Measurements from ENCODE around the gene CDHR2. TPM values are rescaled to one million over a fixed set of nuclear protein-coding genes. Genes with fewer than 3 reads are reported as not detected.

Gene CDHR2
- total RNA-seq, 1 experiment from 2014 or later: 0.63 TPM

DNA sequence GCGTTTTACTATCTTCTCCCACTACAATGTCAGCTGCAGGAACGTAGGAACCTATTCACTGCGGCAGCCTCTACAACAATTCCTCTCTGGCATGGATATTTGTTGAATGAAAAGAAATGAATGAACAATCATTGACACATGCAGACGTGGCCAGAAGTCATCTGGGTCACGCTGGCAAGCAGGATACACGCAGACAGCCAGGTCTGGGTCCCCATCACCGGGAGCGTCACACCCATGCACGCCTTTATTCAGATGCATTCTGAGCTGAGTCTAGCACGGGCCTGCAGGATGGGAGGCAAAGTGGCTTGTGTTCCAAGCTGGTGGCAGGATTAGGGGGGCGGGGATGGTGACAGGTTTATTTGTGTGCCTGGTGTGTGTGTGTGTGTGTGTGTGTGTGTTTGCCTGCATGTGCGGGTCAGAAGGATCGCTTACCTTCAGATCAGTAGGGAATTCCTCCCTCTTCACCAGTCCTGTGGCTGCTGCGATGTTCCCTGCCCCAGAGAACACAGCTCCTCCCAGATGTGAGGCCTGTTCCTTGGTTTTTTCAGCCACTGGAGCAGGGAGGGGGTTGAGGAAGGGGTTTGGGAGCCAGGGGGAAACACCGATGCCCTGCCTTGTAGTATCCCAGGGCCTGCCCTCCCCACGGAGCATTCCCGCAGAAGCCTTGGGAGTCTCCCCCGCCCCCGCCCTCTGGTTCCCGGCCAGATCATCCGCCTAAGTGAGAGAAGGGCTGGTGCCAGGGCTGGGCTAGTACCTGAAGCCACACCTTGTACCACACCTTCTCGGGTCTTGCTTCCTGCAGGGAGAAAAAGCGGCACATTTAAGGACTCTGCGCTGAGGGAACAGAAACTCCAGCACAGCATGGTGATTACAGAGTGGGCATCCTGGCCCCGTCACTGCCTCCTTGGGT lies 77.1 kb downstream of the CDHR2 start (continued):
- TF ChIP-seq GRHL2 (CRISPR knock-in tag; IDR thresholded peaks at IDR 0.05; ENCODE audit: insufficient replicate concordance, severe bottlenecking): no peak
- TF ChIP-seq, protein P1, sequence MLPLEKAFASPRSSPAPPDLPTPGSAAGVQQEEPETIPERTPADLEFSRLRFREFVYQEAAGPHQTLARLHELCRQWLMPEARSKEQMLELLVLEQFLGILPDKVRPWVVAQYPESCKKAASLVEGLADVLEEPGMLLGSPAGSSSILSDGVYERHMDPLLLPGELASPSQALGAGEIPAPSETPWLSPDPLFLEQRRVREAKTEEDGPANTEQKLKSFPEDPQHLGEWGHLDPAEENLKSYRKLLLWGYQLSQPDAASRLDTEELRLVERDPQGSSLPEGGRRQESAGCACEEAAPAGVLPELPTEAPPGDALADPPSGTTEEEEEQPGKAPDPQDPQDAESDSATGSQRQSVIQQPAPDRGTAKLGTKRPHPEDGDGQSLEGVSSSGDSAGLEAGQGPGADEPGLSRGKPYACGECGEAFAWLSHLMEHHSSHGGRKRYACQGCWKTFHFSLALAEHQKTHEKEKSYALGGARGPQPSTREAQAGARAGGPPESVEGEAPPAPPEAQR (CRISPR knock-in tag; IDR thresholded peaks at IDR 0.05): no peak
- TF ChIP-seq, protein P2, sequence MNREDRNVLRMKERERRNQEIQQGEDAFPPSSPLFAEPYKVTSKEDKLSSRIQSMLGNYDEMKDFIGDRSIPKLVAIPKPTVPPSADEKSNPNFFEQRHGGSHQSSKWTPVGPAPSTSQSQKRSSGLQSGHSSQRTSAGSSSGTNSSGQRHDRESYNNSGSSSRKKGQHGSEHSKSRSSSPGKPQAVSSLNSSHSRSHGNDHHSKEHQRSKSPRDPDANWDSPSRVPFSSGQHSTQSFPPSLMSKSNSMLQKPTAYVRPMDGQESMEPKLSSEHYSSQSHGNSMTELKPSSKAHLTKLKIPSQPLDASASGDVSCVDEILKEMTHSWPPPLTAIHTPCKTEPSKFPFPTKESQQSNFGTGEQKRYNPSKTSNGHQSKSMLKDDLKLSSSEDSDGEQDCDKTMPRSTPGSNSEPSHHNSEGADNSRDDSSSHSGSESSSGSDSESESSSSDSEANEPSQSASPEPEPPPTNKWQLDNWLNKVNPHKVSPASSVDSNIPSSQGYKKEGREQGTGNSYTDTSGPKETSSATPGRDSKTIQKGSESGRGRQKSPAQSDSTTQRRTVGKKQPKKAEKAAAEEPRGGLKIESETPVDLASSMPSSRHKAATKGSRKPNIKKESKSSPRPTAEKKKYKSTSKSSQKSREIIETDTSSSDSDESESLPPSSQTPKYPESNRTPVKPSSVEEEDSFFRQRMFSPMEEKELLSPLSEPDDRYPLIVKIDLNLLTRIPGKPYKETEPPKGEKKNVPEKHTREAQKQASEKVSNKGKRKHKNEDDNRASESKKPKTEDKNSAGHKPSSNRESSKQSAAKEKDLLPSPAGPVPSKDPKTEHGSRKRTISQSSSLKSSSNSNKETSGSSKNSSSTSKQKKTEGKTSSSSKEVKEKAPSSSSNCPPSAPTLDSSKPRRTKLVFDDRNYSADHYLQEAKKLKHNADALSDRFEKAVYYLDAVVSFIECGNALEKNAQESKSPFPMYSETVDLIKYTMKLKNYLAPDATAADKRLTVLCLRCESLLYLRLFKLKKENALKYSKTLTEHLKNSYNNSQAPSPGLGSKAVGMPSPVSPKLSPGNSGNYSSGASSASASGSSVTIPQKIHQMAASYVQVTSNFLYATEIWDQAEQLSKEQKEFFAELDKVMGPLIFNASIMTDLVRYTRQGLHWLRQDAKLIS (CRISPR knock-in tag; IDR thresholded peaks at IDR 0.05; ENCODE audit: borderline replicate concordance): no peak

DNA sequence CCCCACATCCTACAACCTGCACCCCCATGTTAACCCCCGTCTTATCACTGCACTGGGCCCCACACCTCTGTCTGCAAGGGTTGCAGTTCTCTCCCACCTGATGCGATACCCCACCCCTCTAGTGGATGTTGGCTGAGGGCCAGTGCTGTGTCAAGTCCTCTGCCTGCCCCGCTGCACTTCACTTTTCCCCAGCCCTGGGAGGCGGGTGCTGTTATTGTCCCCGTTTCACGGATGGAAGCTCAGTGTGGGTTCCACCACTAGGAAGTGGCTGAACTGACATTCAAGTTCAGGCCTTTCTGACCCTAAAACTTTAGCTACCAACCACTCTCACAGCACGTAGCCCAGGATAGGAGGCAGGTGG lies 77.7 kb downstream of the CDHR2 start:
- Mint-ChIP-seq H3K4me3 (no peak overlapping the region), H3K27me3 (ENCODE audit: low read depth) (peaks cover 43% of the 10 kb centered on the region), H3K36me3 (no peaks in the 10 kb centered on the region), H3K27ac (no peak overlapping the region), H3K4me1 (peaks cover 26% of the 10 kb centered on the region), H3K9me3 (no peaks in the 10 kb centered on the region)
- ChIA-PET CTCF (interaction anchor here (0.9 kb wide), 1 partner anchor 34 kb away, joined by 3 read pairs; no protein-coding TSS in a partner anchor), POLR2A (interaction anchor here (0.7 kb wide), 1 partner anchor 845 kb away, joined by 4 read pairs; no protein-coding TSS in a partner anchor)
- TF ChIP-seq ZBTB21 (CRISPR knock-in tag; IDR thresholded peaks at IDR 0.05; ENCODE audit: borderline replicate concordance): no peak
- TF ChIP-seq, protein P3, sequence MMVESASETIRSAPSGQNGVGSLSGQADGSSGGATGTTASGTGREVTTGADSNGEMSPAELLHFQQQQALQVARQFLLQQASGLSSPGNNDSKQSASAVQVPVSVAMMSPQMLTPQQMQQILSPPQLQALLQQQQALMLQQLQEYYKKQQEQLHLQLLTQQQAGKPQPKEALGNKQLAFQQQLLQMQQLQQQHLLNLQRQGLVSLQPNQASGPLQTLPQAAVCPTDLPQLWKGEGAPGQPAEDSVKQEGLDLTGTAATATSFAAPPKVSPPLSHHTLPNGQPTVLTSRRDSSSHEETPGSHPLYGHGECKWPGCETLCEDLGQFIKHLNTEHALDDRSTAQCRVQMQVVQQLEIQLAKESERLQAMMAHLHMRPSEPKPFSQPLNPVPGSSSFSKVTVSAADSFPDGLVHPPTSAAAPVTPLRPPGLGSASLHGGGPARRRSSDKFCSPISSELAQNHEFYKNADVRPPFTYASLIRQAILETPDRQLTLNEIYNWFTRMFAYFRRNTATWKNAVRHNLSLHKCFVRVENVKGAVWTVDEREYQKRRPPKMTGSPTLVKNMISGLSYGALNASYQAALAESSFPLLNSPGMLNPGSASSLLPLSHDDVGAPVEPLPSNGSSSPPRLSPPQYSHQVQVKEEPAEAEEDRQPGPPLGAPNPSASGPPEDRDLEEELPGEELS (CRISPR knock-in tag; IDR thresholded peaks at IDR 0.05): no peak
- TF ChIP-seq ETV6 (CRISPR knock-in tag; IDR thresholded peaks at IDR 0.05): no peak
- TF ChIP-seq HMGA2 (CRISPR knock-in tag; IDR thresholded peaks at IDR 0.05): no peak
- TF ChIP-seq, protein P4, sequence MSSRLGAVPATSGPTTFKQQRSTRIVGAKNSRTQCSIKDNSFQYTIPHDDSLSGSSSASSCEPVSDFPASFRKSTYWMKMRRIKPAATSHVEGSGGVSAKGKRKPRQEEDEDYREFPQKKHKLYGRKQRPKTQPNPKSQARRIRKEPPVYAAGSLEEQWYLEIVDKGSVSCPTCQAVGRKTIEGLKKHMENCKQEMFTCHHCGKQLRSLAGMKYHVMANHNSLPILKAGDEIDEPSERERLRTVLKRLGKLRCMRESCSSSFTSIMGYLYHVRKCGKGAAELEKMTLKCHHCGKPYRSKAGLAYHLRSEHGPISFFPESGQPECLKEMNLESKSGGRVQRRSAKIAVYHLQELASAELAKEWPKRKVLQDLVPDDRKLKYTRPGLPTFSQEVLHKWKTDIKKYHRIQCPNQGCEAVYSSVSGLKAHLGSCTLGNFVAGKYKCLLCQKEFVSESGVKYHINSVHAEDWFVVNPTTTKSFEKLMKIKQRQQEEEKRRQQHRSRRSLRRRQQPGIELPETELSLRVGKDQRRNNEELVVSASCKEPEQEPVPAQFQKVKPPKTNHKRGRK (CRISPR knock-in tag; IDR thresholded peaks at IDR 0.05; ENCODE audit: borderline replicate concordance): no peak
- DNase-seq (ENCODE audit: low spot score): no peak
- no peak for ATAC-seq

DNA sequence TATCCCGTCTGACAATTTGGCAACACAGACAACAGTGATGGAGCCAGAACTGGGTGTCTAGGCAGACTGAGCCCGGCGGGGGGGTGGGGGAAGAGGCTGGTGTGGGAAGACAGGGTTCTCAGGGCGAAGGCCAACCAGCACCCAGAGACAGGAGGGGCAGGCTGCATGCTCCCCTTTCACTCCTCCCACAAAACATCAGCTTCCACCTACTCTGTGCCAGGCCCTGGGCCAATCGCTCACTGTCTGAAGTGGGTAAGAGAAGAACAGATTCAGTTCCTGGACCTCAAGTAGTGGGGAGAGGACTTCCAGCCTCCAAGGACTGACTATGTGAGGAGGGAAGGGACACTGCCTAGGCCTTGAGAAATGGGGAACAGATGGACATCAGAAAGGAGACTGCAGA lies 78.4 kb downstream of the CDHR2 start:
- ChIA-PET POLR2A (no interaction called here), CTCF (no interaction called here)
- H3K36me3 Mint-ChIP-seq: no peaks in the 10 kb centered on the region
- peaks cover 26% of the 10 kb centered on the region for H3K4me1 Mint-ChIP-seq
- H3K27ac Mint-ChIP-seq: no peak overlapping the region
- no peaks in the 10 kb centered on the region for H3K9me3 Mint-ChIP-seq
- peaks cover 46% of the 10 kb centered on the region for H3K27me3 Mint-ChIP-seq (ENCODE audit: low read depth)
- no peak for DNase-seq (ENCODE audit: low spot score)
- ATAC-seq: no peak
- no peak overlapping the region for H3K4me3 Mint-ChIP-seq
- TF ChIP-seq SP1 (CRISPR knock-in tag; conservative IDR thresholded peaks at IDR 0.05) (no peak), ZNF219 (CRISPR knock-in tag; IDR thresholded peaks at IDR 0.05; ENCODE audit: borderline replicate concordance) (no peak)
- TF ChIP-seq, protein P5, sequence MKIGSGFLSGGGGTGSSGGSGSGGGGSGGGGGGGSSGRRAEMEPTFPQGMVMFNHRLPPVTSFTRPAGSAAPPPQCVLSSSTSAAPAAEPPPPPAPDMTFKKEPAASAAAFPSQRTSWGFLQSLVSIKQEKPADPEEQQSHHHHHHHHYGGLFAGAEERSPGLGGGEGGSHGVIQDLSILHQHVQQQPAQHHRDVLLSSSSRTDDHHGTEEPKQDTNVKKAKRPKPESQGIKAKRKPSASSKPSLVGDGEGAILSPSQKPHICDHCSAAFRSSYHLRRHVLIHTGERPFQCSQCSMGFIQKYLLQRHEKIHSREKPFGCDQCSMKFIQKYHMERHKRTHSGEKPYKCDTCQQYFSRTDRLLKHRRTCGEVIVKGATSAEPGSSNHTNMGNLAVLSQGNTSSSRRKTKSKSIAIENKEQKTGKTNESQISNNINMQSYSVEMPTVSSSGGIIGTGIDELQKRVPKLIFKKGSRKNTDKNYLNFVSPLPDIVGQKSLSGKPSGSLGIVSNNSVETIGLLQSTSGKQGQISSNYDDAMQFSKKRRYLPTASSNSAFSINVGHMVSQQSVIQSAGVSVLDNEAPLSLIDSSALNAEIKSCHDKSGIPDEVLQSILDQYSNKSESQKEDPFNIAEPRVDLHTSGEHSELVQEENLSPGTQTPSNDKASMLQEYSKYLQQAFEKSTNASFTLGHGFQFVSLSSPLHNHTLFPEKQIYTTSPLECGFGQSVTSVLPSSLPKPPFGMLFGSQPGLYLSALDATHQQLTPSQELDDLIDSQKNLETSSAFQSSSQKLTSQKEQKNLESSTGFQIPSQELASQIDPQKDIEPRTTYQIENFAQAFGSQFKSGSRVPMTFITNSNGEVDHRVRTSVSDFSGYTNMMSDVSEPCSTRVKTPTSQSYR (CRISPR knock-in tag; IDR thresholded peaks at IDR 0.05): no peak
- TF ChIP-seq, protein P6, sequence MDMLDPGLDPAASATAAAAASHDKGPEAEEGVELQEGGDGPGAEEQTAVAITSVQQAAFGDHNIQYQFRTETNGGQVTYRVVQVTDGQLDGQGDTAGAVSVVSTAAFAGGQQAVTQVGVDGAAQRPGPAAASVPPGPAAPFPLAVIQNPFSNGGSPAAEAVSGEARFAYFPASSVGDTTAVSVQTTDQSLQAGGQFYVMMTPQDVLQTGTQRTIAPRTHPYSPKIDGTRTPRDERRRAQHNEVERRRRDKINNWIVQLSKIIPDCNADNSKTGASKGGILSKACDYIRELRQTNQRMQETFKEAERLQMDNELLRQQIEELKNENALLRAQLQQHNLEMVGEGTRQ (CRISPR knock-in tag; IDR thresholded peaks at IDR 0.05): no peak
- TF ChIP-seq, protein P7, sequence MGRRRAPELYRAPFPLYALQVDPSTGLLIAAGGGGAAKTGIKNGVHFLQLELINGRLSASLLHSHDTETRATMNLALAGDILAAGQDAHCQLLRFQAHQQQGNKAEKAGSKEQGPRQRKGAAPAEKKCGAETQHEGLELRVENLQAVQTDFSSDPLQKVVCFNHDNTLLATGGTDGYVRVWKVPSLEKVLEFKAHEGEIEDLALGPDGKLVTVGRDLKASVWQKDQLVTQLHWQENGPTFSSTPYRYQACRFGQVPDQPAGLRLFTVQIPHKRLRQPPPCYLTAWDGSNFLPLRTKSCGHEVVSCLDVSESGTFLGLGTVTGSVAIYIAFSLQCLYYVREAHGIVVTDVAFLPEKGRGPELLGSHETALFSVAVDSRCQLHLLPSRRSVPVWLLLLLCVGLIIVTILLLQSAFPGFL (CRISPR knock-in tag; IDR thresholded peaks at IDR 0.05; ENCODE audit: borderline replicate concordance): no peak
- TF ChIP-seq, protein P1 (CRISPR knock-in tag; IDR thresholded peaks at IDR 0.05): no peak
